ENCODE data around the gene FHOD3.

- TF ChIP-seq CTCF (conservative IDR thresholded peaks at IDR 0.05; ENCODE audit: low read depth, low read length) (no peak), EZH2 (IDR thresholded peaks at IDR 0.05; ENCODE audit: low read length, unreplicated experiment) (no peak), EZH2phosphoT487 (IDR thresholded peaks at IDR 0.05; ENCODE audit: borderline replicate concordance, low read length) (no peak)
These were observed 282.8 kb downstream of the FHOD3 start for GRCh38 chr18:36580266-36580665.
